ENCODE results near the gene ZNF780A. TPM values are rescaled to one million over a fixed set of nuclear protein-coding genes. Genes with fewer than 3 reads are reported as not detected.

Gene ZNF780A
- total and polyA plus RNA-seq, 4 experiments from 2014 or later = 11.5 to 46.5 (median 30.9) TPM

- CTCF ChIA-PET (ENCODE audit: partially characterized antibody) = interaction anchor here (0.9 kb wide), 1 partner anchor 9 kb away, joined by 4 read pairs; no protein-coding TSS in a partner anchor
- Histone ChIP-seq H3K36me3 (ENCODE audit: insufficient read depth, low read length) (no peaks in the 10 kb centered on the region), H3K27ac (ENCODE audit: low read depth, low read length) (no peak overlapping the region), H3K4me3 (ENCODE audit: low read length in 2 of 2) (peak overlapping the region in 1 of 2 donors; percentile 77), H3K9me3 (ENCODE audit: control insufficient read depth in 1 of 2, low read length in 2 of 2) (peaks cover 0 to 9% of the 10 kb centered on the region in 2 donors), H3K27me3 (ENCODE audit: insufficient read depth, low read length) (no peaks in the 10 kb centered on the region), H3K4me1 (ENCODE audit: insufficient read depth, low read length) (peaks cover 39% of the 10 kb centered on the region)
- peaks cover 9 to 22% of the 10 kb centered on the region in 2 donors for H3K36me3 Mint-ChIP-seq
- H3K27ac Mint-ChIP-seq = peak overlapping the region in 1 of 7 donors; percentile 36
- peak overlapping the region in 7 of 8 donors; percentile 45 to 100 (median 99) for H3K4me3 Mint-ChIP-seq
- H3K4me1 Mint-ChIP-seq = peaks cover 34 to 48% (median 43%) of the 10 kb centered on the region in 4 donors
- intact Hi-C loops (cut with micrococcal nuclease) = loop anchor here (2.0 kb wide), 1 partner anchor 34 kb away; the partner anchor contains the start of gene ZNF780A
- POLR2A ChIA-PET (ENCODE audit: partially characterized antibody) = interaction anchor here (2.8 to 3.1 kb wide), 2 partner anchors 33 to 87 kb away, joined by 14 to 21 read pairs; partner anchors contain the start of genes PSMC4 and ZNF780A
- no peak for DNase-seq
- peaks cover 1 to 5% of the 10 kb centered on the region in 2 donors for H3K27me3 Mint-ChIP-seq
- H3K9me3 Mint-ChIP-seq = peaks cover 0 to 31% (median 22%) of the 10 kb centered on the region in 8 donors
Measured at GRCh38 chr19:40057166-40057565, 33.6 kb downstream of the ZNF780A start.

GRCh38 chr19:40056505-40056904, 34.2 kb downstream of the ZNF780A start:
- H3K4me3 Mint-ChIP-seq = peak overlapping the region; percentile 98 to 100 (median 99)
- H3K27ac ChIP-seq (ENCODE audit: low read depth, low read length) = peak overlapping the region; percentile 72
- peaks cover 13 to 25% of the 10 kb centered on the region in 2 donors for H3K36me3 Mint-ChIP-seq
- peaks cover 0 to 9% of the 10 kb centered on the region in 2 donors for H3K9me3 ChIP-seq (ENCODE audit: control insufficient read depth in 1 of 2, low read length in 2 of 2)
- ChIA-PET POLR2A (ENCODE audit: partially characterized antibody) (interaction anchor here (1.4 to 3.1 kb wide), 3 partner anchors 34 to 223 kb away, joined by 4 to 21 read pairs (median 14); partner anchors contain the start of genes DYRK1B, PSMC4 and ZNF780A), CTCF (ENCODE audit: partially characterized antibody) (interaction anchor here (0.9 to 1.7 kb wide), 2 partner anchors 10 to 86 kb away, joined by 4 to 6 read pairs; partner anchors contain the start of gene PSMC4)
- no peaks in the 10 kb centered on the region for H3K27me3 ChIP-seq (ENCODE audit: insufficient read depth, low read length)
- H3K4me3 ChIP-seq (ENCODE audit: low read length in 2 of 2) = peak overlapping the region; percentile 77
- DNase-seq = no peak
- H3K27me3 Mint-ChIP-seq = peaks cover 0 to 5% of the 10 kb centered on the region in 2 donors
- H3K27ac Mint-ChIP-seq = peak overlapping the region; percentile 90 to 99 (median 97)
- peaks cover 0 to 24% (median 21%) of the 10 kb centered on the region in 8 donors for H3K9me3 Mint-ChIP-seq
- intact Hi-C loops (cut with micrococcal nuclease) = loop anchor here (2.0 kb wide), 1 partner anchor 34 kb away; the partner anchor contains the start of gene ZNF780A
- H3K4me1 Mint-ChIP-seq = peaks cover 37 to 51% (median 46%) of the 10 kb centered on the region in 4 donors
- H3K36me3 ChIP-seq (ENCODE audit: insufficient read depth, low read length) = no peaks in the 10 kb centered on the region
- peaks cover 39% of the 10 kb centered on the region for H3K4me1 ChIP-seq (ENCODE audit: insufficient read depth, low read length)

GRCh38 chr19:40055832-40056504, 34.8 kb downstream of the ZNF780A start, which contains the start of gene ZNF780B:
Gene ZNF780B, minus strand, starts transcription at chr19:40056231. Its CDS starts 5,899 bp downstream, at chr19:40050332.
- intact Hi-C loops (cut with micrococcal nuclease) = loop anchor here (2.0 kb wide), 2 partner anchors 35 to 59 kb away; partner anchors contain the start of genes ZNF546 and ZNF780A
- H3K9me3 ChIP-seq (ENCODE audit: control insufficient read depth in 1 of 2, low read length in 2 of 2) = peaks cover 0 to 9% of the 10 kb centered on the region in 2 donors
- peaks cover 39% of the 10 kb centered on the region for H3K4me1 ChIP-seq (ENCODE audit: insufficient read depth, low read length)
- peak within 1 kb of the TSS; percentile 77 for H3K4me3 ChIP-seq (ENCODE audit: low read length in 2 of 2)
- DNase-seq = peak; percentile 67 to 82 (median 72)
- ChIA-PET POLR2A (ENCODE audit: partially characterized antibody) (interaction anchor here (1.4 to 3.1 kb wide), 4 partner anchors 34 to 222 kb away, joined by 4 to 21 read pairs (median 13); partner anchors contain the start of genes DYRK1B, PSMC4, ZNF546 and ZNF780A), CTCF (ENCODE audit: partially characterized antibody) (interaction anchor here (0.9 to 1.7 kb wide), 2 partner anchors 84 to 86 kb away, joined by 3 to 6 read pairs; partner anchors contain the start of gene PSMC4)
- no peaks in the 10 kb centered on the region for H3K27me3 ChIP-seq (ENCODE audit: insufficient read depth, low read length)
- Mint-ChIP-seq H3K4me3 (peak within 1 kb of the TSS; percentile 98 to 100 (median 99)), H3K27ac (peak within 1 kb of the TSS; percentile 90 to 99 (median 97)), H3K36me3 (peaks cover 15 to 27% of the 10 kb centered on the region in 2 donors), H3K9me3 (peaks cover 0 to 20% (median 19%) of the 10 kb centered on the region in 8 donors), H3K4me1 (peaks cover 38 to 51% (median 46%) of the 10 kb centered on the region in 4 donors), H3K27me3 (peaks cover 0 to 4% of the 10 kb centered on the region in 2 donors)
- no peaks in the 10 kb centered on the region for H3K36me3 ChIP-seq (ENCODE audit: insufficient read depth, low read length)
- H3K27ac ChIP-seq (ENCODE audit: low read depth, low read length) = peak within 1 kb of the TSS; percentile 72

- Mint-ChIP-seq H3K27me3 (peaks cover 0 to 2% of the 10 kb centered on the region in 2 donors), H3K4me3 (peak overlapping the region; percentile 98 to 100 (median 99)), H3K4me1 (peaks cover 40 to 56% (median 50%) of the 10 kb centered on the region in 4 donors), H3K9me3 (peaks cover 0 to 20% (median 15%) of the 10 kb centered on the region in 8 donors), H3K36me3 (peaks cover 22 to 33% of the 10 kb centered on the region in 2 donors), H3K27ac (peak overlapping the region in 5 of 7 donors; percentile 6 to 99 (median 98))
- Histone ChIP-seq H3K9me3 (ENCODE audit: control insufficient read depth in 1 of 2, low read length in 2 of 2) (peaks cover 0 to 8% of the 10 kb centered on the region in 2 donors), H3K27ac (ENCODE audit: low read depth, low read length) (peak overlapping the region; percentile 72), H3K36me3 (ENCODE audit: insufficient read depth, low read length) (no peaks in the 10 kb centered on the region), H3K27me3 (ENCODE audit: insufficient read depth, low read length) (no peaks in the 10 kb centered on the region), H3K4me1 (ENCODE audit: insufficient read depth, low read length) (peaks cover 39% of the 10 kb centered on the region), H3K4me3 (ENCODE audit: low read length in 2 of 2) (peak overlapping the region; percentile 77)
- CTCF ChIA-PET (ENCODE audit: partially characterized antibody) = interaction anchor here (0.6 to 1.7 kb wide), 3 partner anchors 85 to 691 kb away, joined by 3 to 6 read pairs (median 5); partner anchors contain the start of gene PSMC4
- intact Hi-C loops (cut with micrococcal nuclease) = loop anchor here (2.0 kb wide), 1 partner anchor 58 kb away; the partner anchor contains the start of gene ZNF546
- DNase-seq = no peak
- POLR2A ChIA-PET (ENCODE audit: partially characterized antibody) = interaction anchor here (1.4 to 3.1 kb wide), 4 partner anchors 35 to 221 kb away, joined by 4 to 21 read pairs (median 13); partner anchors contain the start of genes DYRK1B, PSMC4, ZNF546 and ZNF780A
Measured at GRCh38 chr19:40055049-40055448, 35.7 kb downstream of the ZNF780A start.

- peaks cover 2% of the 10 kb centered on the region for H3K36me3 ChIP-seq (ENCODE audit: insufficient read depth, low read length)
- peaks cover 25 to 36% of the 10 kb centered on the region in 2 donors for H3K36me3 Mint-ChIP-seq
- no peak overlapping the region for H3K4me3 ChIP-seq (ENCODE audit: low read length in 2 of 2)
- ChIA-PET POLR2A (ENCODE audit: partially characterized antibody) (interaction anchor here (1.7 to 2.8 kb wide), 2 partner anchors 58 to 84 kb away, joined by 12 to 14 read pairs; partner anchors contain the start of genes PSMC4 and ZNF546), CTCF (ENCODE audit: partially characterized antibody) (interaction anchor here (0.6 kb wide), 1 partner anchor 692 kb away, joined by 5 read pairs; no protein-coding TSS in a partner anchor)
- no peak overlapping the region for H3K27ac ChIP-seq (ENCODE audit: low read depth, low read length)
- H3K27ac Mint-ChIP-seq = peak overlapping the region in 3 of 7 donors; percentile 5 to 25 (median 6)
- H3K4me3 Mint-ChIP-seq = peak overlapping the region; percentile 73 to 100 (median 99)
- peaks cover 0 to 16% (median 11%) of the 10 kb centered on the region in 8 donors for H3K9me3 Mint-ChIP-seq
- peaks cover 0 to 2% of the 10 kb centered on the region in 2 donors for H3K27me3 Mint-ChIP-seq
- peaks cover 39% of the 10 kb centered on the region for H3K4me1 ChIP-seq (ENCODE audit: insufficient read depth, low read length)
- no peak for DNase-seq
- no peaks in the 10 kb centered on the region for H3K27me3 ChIP-seq (ENCODE audit: insufficient read depth, low read length)
- H3K4me1 Mint-ChIP-seq = peaks cover 40 to 56% (median 50%) of the 10 kb centered on the region in 4 donors
- intact Hi-C loops (cut with micrococcal nuclease) = loop anchor here (2.0 kb wide), 1 partner anchor 58 kb away; the partner anchor contains the start of gene ZNF546
- H3K9me3 ChIP-seq (ENCODE audit: control insufficient read depth in 1 of 2, low read length in 2 of 2) = peaks cover 0 to 4% of the 10 kb centered on the region in 2 donors
Measured at GRCh38 chr19:40054632-40055031, 36.1 kb downstream of the ZNF780A start.

GRCh38 chr19:40053491-40053890, 37.3 kb downstream of the ZNF780A start:
- Histone ChIP-seq H3K9me3 (ENCODE audit: control insufficient read depth in 1 of 2, low read length in 2 of 2) (no peaks in the 10 kb centered on the region), H3K27ac (ENCODE audit: low read depth, low read length) (no peak overlapping the region), H3K36me3 (ENCODE audit: insufficient read depth, low read length) (peaks cover 9% of the 10 kb centered on the region), H3K4me1 (ENCODE audit: insufficient read depth, low read length) (peaks cover 39% of the 10 kb centered on the region), H3K27me3 (ENCODE audit: insufficient read depth, low read length) (no peaks in the 10 kb centered on the region), H3K4me3 (ENCODE audit: low read length in 2 of 2) (no peak overlapping the region)
- Mint-ChIP-seq H3K36me3 (peaks cover 34 to 39% of the 10 kb centered on the region in 2 donors), H3K4me1 (peaks cover 40 to 56% (median 50%) of the 10 kb centered on the region in 4 donors), H3K4me3 (peak overlapping the region in 4 of 8 donors; percentile 34 to 100 (median 72)), H3K27ac (peak overlapping the region in 1 of 7 donors; percentile 2), H3K27me3 (peaks cover 0 to 2% of the 10 kb centered on the region in 2 donors), H3K9me3 (peaks cover 0 to 10% (median under 1%) of the 10 kb centered on the region in 8 donors)
- ChIA-PET POLR2A (ENCODE audit: partially characterized antibody) (interaction anchor here (1.0 kb wide), 1 partner anchor 12 kb away, joined by 3 read pairs; no protein-coding TSS in a partner anchor), CTCF (ENCODE audit: partially characterized antibody) (no interaction called here)
- intact Hi-C loops (cut with micrococcal nuclease) = no loop called here
- DNase-seq = no peak
